OCI-LY1 (cell line): Measurements from ENCODE around the gene ACTG2.

Source experiments
- H2AFZ ChIP-seq: fragments of 200-600 bp; sonication (generic), shearing (Covaris generic); 2 replicates; pipeline ENCODE4 v1.6.0; 2014; ENCODE audit warnings: antibody characterized with exemption, mild to moderate bottlenecking, low read length
- H3F3A ChIP-seq: fragments of 200-600 bp; sonication (generic), shearing (Covaris generic); 2 replicates; pipeline ENCODE4 v1.6.0; 2014; ENCODE audit warnings: mild to moderate bottlenecking, antibody characterized with exemption, low read length, moderate library complexity; ENCODE audit not compliant: insufficient read depth
- H3K27ac ChIP-seq: fragments of 200-600 bp; sonication (generic); 2 replicates; pipeline ENCODE4 v1.5.1; 2014; ENCODE audit warnings: low read length, mixed run types, mild to moderate bottlenecking, low read depth; ENCODE audit not compliant: poor library complexity, severe bottlenecking
- H3K27me3 ChIP-seq: fragments of 200-600 bp; sonication (generic); 2 replicates; pipeline ENCODE4 v1.6.0; 2014; ENCODE audit warnings: antibody characterized with exemption, mild to moderate bottlenecking, low read length, moderate library complexity; ENCODE audit not compliant: insufficient read depth
- H3K36me3 ChIP-seq: fragments of 200-600 bp; sonication (generic); 2 replicates; pipeline ENCODE4 v1.6.1; 2014; ENCODE audit warnings: mild to moderate bottlenecking, antibody characterized with exemption, low read length, moderate library complexity, mixed read lengths; ENCODE audit not compliant: insufficient read depth
- H3K4me1 ChIP-seq: fragments of 200-600 bp; sonication (generic); 2 replicates; pipeline ENCODE4 v1.5.1; 2014; ENCODE audit warnings: mild to moderate bottlenecking, low read length, moderate library complexity; ENCODE audit not compliant: insufficient read depth, severe bottlenecking
- H3K4me2 ChIP-seq: fragments of 200-600 bp; sonication (generic), shearing (Covaris generic); 2 replicates; pipeline ENCODE4 v1.6.1; 2014; ENCODE audit warnings: low read length
- H3K4me3 ChIP-seq: fragments of 200-600 bp; sonication (generic); 2 replicates; pipeline ENCODE4 v1.5.1; 2014; ENCODE audit warnings: low read length, low read depth, mild to moderate bottlenecking, mixed read lengths; ENCODE audit not compliant: poor library complexity, severe bottlenecking
- H3K79me2 ChIP-seq: fragments of 200-600 bp; shearing (Covaris generic); 2 replicates; pipeline ENCODE4 v1.6.1; 2016; ENCODE audit warnings: mixed run types, low read length, mixed read lengths; ENCODE audit not compliant: insufficient read depth
- H3K9ac ChIP-seq: fragments of 200-600 bp; sonication (generic), shearing (Covaris generic); 2 replicates; pipeline ENCODE4 v1.6.1; 2014; ENCODE audit warnings: mild to moderate bottlenecking, low read length, mixed read lengths
- H3K9me2 ChIP-seq: fragments of 200-600 bp; sonication (generic), shearing (Covaris generic); 2 replicates; pipeline ENCODE4 v1.6.1; 2014; ENCODE audit warnings: low read depth, mild to moderate bottlenecking, low read length, mixed read lengths
- H3K9me3 ChIP-seq: fragments of 200-600 bp; shearing (Covaris generic); 2 replicates; pipeline ENCODE4 v1.6.1; 2014; ENCODE audit warnings: low read length, mixed read lengths
- H4K20me1 ChIP-seq: fragments of 200-600 bp; sonication (generic), shearing (Covaris generic); 2 replicates; pipeline ENCODE4 v1.6.0; 2016; ENCODE audit warnings: mild to moderate bottlenecking, low read length; ENCODE audit not compliant: insufficient read depth
- EZH2 ChIP-seq: fragments of 200-600 bp; sonication (generic), shearing (Covaris generic); IDR thresholded peaks from 2 replicates; pipeline ENCODE4 v1.8.0; 2017; ENCODE audit warnings: borderline replicate concordance, mixed run types, mild to moderate bottlenecking, antibody characterized with exemption, low read length, moderate library complexity, mixed read lengths
- TF ChIP-seq, protein P1 (sequence below): fragments of 200-600 bp; sonication (generic), shearing (Covaris generic); IDR thresholded peaks from 2 replicates; pipeline ENCODE4 v1.5.1; 2017; ENCODE audit warnings: mild to moderate bottlenecking, antibody characterized with exemption, low read length, moderate library complexity, mixed read lengths

The ACTG2 gene

DNA sequence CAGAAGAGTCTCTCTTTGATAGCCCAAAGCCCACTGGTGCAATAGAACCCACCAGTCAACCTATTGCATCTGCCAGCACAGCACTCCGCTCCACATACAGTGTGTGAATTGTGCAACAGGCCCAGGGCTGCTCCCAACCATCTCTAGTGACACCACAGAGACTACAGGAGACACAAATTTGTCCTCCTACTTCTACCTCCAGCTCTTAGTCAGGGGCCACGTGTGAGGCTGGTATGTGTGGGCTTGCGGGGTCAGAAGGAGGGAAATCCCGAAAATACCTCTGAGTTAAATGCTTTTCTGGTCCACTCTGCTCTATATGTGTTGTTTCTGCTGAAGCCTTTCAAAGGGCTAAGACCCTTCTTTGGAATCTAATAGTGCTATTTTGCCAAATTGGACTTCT, 51.9 kb downstream of the ACTG2 start:
- Histone ChIP-seq H3K9me2 (no peaks in the 10 kb centered on the region), H3K9ac (no peak overlapping the region), H3K27ac (no peak overlapping the region), H3K4me3 (no peak overlapping the region), H3F3A (no peaks in the 10 kb centered on the region), H3K79me2 (peaks cover 17% of the 10 kb centered on the region), H3K9me3 (no peaks in the 10 kb centered on the region), H3K4me2 (no peak overlapping the region), H2AFZ (no peak overlapping the region), H3K36me3 (peaks cover 83% of the 10 kb centered on the region), H3K4me1 (no peaks in the 10 kb centered on the region), H3K27me3 (no peaks in the 10 kb centered on the region), H4K20me1 (no peaks in the 10 kb centered on the region)
- no peak for TF ChIP-seq EZH2
- TF ChIP-seq, protein P1, sequence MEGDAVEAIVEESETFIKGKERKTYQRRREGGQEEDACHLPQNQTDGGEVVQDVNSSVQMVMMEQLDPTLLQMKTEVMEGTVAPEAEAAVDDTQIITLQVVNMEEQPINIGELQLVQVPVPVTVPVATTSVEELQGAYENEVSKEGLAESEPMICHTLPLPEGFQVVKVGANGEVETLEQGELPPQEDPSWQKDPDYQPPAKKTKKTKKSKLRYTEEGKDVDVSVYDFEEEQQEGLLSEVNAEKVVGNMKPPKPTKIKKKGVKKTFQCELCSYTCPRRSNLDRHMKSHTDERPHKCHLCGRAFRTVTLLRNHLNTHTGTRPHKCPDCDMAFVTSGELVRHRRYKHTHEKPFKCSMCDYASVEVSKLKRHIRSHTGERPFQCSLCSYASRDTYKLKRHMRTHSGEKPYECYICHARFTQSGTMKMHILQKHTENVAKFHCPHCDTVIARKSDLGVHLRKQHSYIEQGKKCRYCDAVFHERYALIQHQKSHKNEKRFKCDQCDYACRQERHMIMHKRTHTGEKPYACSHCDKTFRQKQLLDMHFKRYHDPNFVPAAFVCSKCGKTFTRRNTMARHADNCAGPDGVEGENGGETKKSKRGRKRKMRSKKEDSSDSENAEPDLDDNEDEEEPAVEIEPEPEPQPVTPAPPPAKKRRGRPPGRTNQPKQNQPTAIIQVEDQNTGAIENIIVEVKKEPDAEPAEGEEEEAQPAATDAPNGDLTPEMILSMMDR: no peak

DNA sequence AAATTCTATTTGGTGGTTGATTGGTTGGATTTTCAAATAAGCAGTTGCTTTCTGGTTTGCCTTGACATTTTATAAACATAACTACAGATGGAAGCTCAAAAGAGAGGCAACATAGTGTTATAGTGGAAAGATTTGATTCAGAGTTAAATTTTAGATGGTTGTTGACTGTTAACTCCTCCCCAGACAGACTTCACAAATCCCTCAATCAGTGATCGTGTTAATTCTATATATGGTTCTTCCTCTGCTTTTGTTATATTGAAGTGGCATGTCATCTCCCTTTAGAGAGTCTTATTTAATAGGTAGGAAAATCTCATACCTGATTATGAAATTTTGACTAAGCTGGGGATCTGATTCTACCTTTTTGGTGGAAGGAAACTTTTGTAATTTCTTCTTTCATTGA, 53.4 kb downstream of the ACTG2 start:
- Histone ChIP-seq H3K4me2 (no peak overlapping the region), H3K9ac (no peak overlapping the region), H3K9me2 (no peaks in the 10 kb centered on the region), H3K9me3 (no peaks in the 10 kb centered on the region), H3K27ac (no peak overlapping the region), H3K27me3 (no peaks in the 10 kb centered on the region), H3K79me2 (peaks cover 16% of the 10 kb centered on the region), H3K4me1 (no peaks in the 10 kb centered on the region), H4K20me1 (no peaks in the 10 kb centered on the region), H2AFZ (no peak overlapping the region), H3K36me3 (peaks cover 84% of the 10 kb centered on the region), H3K4me3 (no peak overlapping the region), H3F3A (no peaks in the 10 kb centered on the region)
- no peak for TF ChIP-seq EZH2
- TF ChIP-seq, protein P1: no peak

DNA sequence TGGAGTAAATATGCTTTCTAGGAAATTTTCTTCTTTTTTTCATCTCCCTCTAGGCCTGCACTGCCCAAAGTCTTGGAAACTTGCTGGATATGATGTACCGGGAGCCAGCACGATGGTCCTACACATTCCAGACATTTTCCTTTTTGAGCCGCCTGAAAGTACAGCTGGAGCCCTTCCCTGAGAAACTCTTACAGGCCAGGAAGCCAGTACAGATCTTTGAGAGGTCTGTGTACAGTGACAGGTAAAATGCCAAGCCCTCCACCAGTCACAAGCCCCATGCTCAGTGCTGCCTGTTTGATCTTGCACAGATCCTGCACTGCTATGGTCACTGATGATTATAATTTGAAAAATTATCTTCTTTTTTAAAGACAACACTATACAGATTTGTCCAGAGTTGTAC, 53.9 kb downstream of the ACTG2 start:
- H4K20me1 ChIP-seq: no peaks in the 10 kb centered on the region
- H3K9ac ChIP-seq: no peak overlapping the region
- H3K4me3 ChIP-seq: no peak overlapping the region
- H3K4me2 ChIP-seq: no peak overlapping the region
- H3K9me2 ChIP-seq: no peaks in the 10 kb centered on the region
- no peak for TF ChIP-seq EZH2
- TF ChIP-seq, protein P1: no peak
- no peaks in the 10 kb centered on the region for H3K9me3 ChIP-seq
- H3K36me3 ChIP-seq: peaks cover 88% of the 10 kb centered on the region
- no peaks in the 10 kb centered on the region for H3F3A ChIP-seq
- H3K4me1 ChIP-seq: no peaks in the 10 kb centered on the region
- H2AFZ ChIP-seq: no peak overlapping the region
- no peak overlapping the region for H3K27ac ChIP-seq
- H3K27me3 ChIP-seq: no peaks in the 10 kb centered on the region
- peaks cover 11% of the 10 kb centered on the region for H3K79me2 ChIP-seq
